B cell (primary cell): Measurements from ENCODE around the gene RADX. TPM values are rescaled to one million over a fixed set of nuclear protein-coding genes. Genes with fewer than 3 reads are reported as not detected.
A peak's percentile ranks its signal among the peaks of the same experiment; 100 is the strongest.

ENCODE experiments used
- ATAC-seq: fragments of 200-7000 bp; cut with Tn5 transposase; one replicate; pipeline ENCODE4 v1.10.0; 2021; ENCODE audit warnings: low read depth, mild to moderate bottlenecking, moderate number of reproducible peaks, moderate library complexity
- CTCF ChIA-PET: fragments of 350-600 bp; sonication (Branson Sonifier 250); formaldehyde crosslinking; loops from one replicate; lab custom pipeline; 2021; ENCODE audit warnings: antibody characterized with exemption, inconsistent platforms; lab: Charles Lee
- POLR2A ChIA-PET: fragments of 350-600 bp; sonication (Branson Sonifier 250); formaldehyde crosslinking; loops from one replicate; lab custom pipeline; 2021; ENCODE audit warnings: antibody characterized with exemption; lab: Charles Lee
- DNase-seq: peaks from one replicate; pipeline ENCODE4 v3.0.0; 2013
- H2AFZ ChIP-seq: 2 replicates; pipeline ENCODE4 v1.6.1; 2012; ENCODE audit warnings: mild to moderate bottlenecking, low read depth, low read length; ENCODE audit not compliant: insufficient read depth, poor library complexity, severe bottlenecking
- H3K27ac ChIP-seq, 2 donors: 1 replicate in 1 of 2; 2 replicates in 1 of 2; pipeline ENCODE4 v1.5.1; 2012 to 2013; ENCODE audit warnings: low read length in 2 of 2, mild to moderate bottlenecking in 2 of 2, moderate library complexity in 1 of 2
- H3K27me3 ChIP-seq, 4 experiments: fragments of 200-600 bp in 1 of 4; sonication (generic) in 1 of 4; replicated peaks in 1 of 4; 1 replicate in 2 of 4; 2 replicates in 2 of 4; pipeline versions ENCODE4 v1.6.1 to v1.7.0; 2013 to 2016; ENCODE audit warnings: low read length in 3 of 4, mild to moderate bottlenecking in 2 of 4, mixed read lengths in 1 of 4, moderate library complexity in 1 of 4; ENCODE audit not compliant: insufficient read depth in 4 of 4, control insufficient read depth in 3 of 4; ENCODE audit errors: control extremely low read depth in 1 of 4
- H3K36me3 ChIP-seq, 2 experiments: replicated peaks in 1 of 2; 1 replicate in 1 of 2; 2 replicates in 1 of 2; pipeline versions ENCODE4 v1.6.1 to v1.7.1; 2013; ENCODE audit warnings: low read length in 1 of 2; ENCODE audit not compliant: insufficient read depth in 2 of 2, control insufficient read depth in 1 of 2; ENCODE audit errors: control extremely low read depth in 1 of 2, extremely low read depth in 1 of 2
- H3K4me1 ChIP-seq, 2 donors: fragments of 200-600 bp in 1 of 2; sonication (generic) in 1 of 2; 1 replicate in 1 of 2; 2 replicates in 1 of 2; pipeline versions ENCODE4 v1.5.1 to v1.6.1; 2013 to 2017; ENCODE audit warnings: low read length in 2 of 2; ENCODE audit not compliant: control insufficient read depth in 2 of 2, insufficient read depth in 2 of 2
- H3K4me2 ChIP-seq: replicated peaks from 2 replicates; pipeline ENCODE3; 2012; ENCODE audit warnings: mild to moderate bottlenecking, low read depth, low read length; ENCODE audit not compliant: poor library complexity, severe bottlenecking
- H3K4me3 ChIP-seq, 5 experiments: fragments of 200-600 bp in 1 of 5; sonication (generic) in 1 of 5; 1 replicate in 3 of 5; 2 replicates in 2 of 5; pipeline versions ENCODE4 v1.5.1 to v1.7.0; 2011 to 2016; ENCODE audit warnings: low read length in 4 of 5, mild to moderate bottlenecking in 4 of 5, low read depth in 2 of 5, control low read depth in 1 of 5, moderate library complexity in 1 of 5; ENCODE audit not compliant: insufficient read depth in 1 of 5; ENCODE audit errors: control extremely low read depth in 1 of 5, extremely low read depth in 1 of 5
- H3K79me2 ChIP-seq: fragments of 200-600 bp; sonication (generic); one replicate; pipeline ENCODE4 v1.6.0; 2016; ENCODE audit warnings: low read length; ENCODE audit not compliant: control insufficient read depth, insufficient read depth
- H3K9ac ChIP-seq: fragments of 200-600 bp; sonication (generic); 2 replicates; pipeline ENCODE4 v1.6.1; 2017; ENCODE audit warnings: mild to moderate bottlenecking, low read length, moderate library complexity
- H3K9me3 ChIP-seq, 3 donors: one replicate each; pipeline versions ENCODE4 v1.6.1 to v1.7.1; 2013; ENCODE audit warnings: low read length in 2 of 3; ENCODE audit not compliant: control insufficient read depth in 2 of 3, insufficient read depth in 1 of 3; ENCODE audit errors: control extremely low read depth in 1 of 3
- H4K20me1 ChIP-seq: 2 replicates; pipeline ENCODE4 v1.6.0; 2012; ENCODE audit warnings: mild to moderate bottlenecking, low read length; ENCODE audit not compliant: insufficient read depth, control insufficient read depth, poor library complexity, severe bottlenecking
- H3K27ac Mint-ChIP-seq: one replicate; pipeline ENCODE4 v1.8.0; 2021; ENCODE audit warnings: mixed read lengths
- H3K27me3 Mint-ChIP-seq: one replicate; pipeline ENCODE4 v1.8.0; 2021; ENCODE audit warnings: mixed read lengths
- H3K4me1 Mint-ChIP-seq: one replicate; pipeline ENCODE4 v1.8.0; 2021; ENCODE audit warnings: mixed read lengths
- H3K4me3 Mint-ChIP-seq: one replicate; pipeline ENCODE4 v1.8.0; 2021; ENCODE audit warnings: mixed read lengths
- H3K9me3 Mint-ChIP-seq: one replicate; pipeline ENCODE4 v1.8.0; 2022; ENCODE audit warnings: mixed read lengths; ENCODE audit not compliant: insufficient read depth
- EZH2 ChIP-seq: IDR thresholded peaks from 2 replicates; pipeline ENCODE4 v1.6.1; 2012; ENCODE audit warnings: borderline replicate concordance, low read depth, mild to moderate bottlenecking, moderate library complexity, low read length; ENCODE audit not compliant: insufficient read depth, poor library complexity, severe bottlenecking
- WGBS: methylation state at CpG from one replicate; pipeline ENCODE4 v1.1.5; 2013; ENCODE audit warnings: missing lambda C conversion rate; ENCODE audit not compliant: insufficient coverage; 5-methylcytosine and 5-hydroxymethylcytosine counted together
- intact Hi-C: fragments of 100-400 bp; cut with micrococcal nuclease; formaldehyde crosslinking; loops from one replicate; pipeline ENCODE4 v1.10.0; 2022
- polyA plus RNA-seq: library from polyadenylated mRNA; depleted of rRNA; stranded (reverse); fragments of >200 nt; gene quantifications from 2 replicates; pipeline ENCODE4 v1.2.3, GENCODE V29; 2012
- total RNA-seq, 2 donors: library from RNA; stranded (reverse); fragments of 120-200 nt in 1 of 2; gene quantifications; 1 replicate in 1 of 2; 2 replicates in 1 of 2; pipeline versions ENCODE4 v1.2.3 to v1.2.4, GENCODE V29; 2013 to 2022
- TF ChIP-seq, protein P1 (sequence below): fragments of 200-600 bp; IDR thresholded peaks from one replicate; pipeline ENCODE4 v1.8.0; 2022; ENCODE audit warnings: antibody characterized with exemption, mild to moderate bottlenecking

The RADX gene
- total and polyA plus RNA-seq, 2 donors (not counting 1 experiment from before 2014, with no cell fraction given) = 7.9 to 15.3 TPM

DNA sequence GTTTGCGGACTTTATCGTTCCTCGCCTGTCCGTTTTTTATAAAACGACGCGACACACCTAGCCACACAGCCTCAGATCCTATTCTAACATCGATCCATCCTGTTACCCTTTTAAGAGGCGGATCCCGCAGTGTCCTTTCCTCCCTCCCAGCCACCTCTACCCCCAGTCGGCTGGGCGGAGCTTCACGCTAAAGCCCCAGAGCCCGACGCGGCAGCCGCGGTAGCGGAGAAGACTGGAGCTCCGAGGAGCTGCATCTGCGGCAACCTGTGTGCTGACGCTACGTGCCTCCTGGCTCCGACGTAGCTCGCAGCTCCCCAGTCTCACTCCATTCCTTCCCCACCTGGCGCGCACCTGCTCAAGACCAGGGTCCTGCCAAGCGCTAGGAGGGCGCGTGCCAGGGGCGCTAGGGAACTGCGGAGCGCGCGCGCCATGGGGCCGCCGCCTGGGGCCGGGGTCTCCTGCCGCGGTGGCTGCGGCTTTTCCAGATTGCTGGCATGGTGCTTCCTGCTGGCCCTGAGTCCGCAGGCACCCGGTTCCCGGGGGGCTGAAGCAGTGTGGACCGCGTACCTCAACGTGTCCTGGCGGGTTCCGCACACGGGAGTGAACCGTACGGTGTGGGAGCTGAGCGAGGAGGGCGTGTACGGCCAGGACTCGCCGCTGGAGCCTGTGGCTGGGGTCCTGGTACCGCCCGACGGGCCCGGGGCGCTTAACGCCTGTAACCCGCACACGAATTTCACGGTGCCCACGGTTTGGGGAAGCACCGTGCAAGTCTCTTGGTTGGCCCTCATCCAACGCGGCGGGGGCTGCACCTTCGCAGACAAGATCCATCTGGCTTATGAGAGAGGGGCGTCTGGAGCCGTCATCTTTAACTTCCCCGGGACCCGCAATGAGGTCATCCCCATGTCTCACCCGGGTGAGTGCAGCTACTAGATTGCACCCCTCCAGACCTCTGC, 115.0 kb downstream of the RADX start, which contains the start of gene RNF128:
Gene RNF128 (plus strand): TSS at position 217 of the 953 bp plus-strand sequence. CDS start 213 bp downstream, at position 430.
- Histone ChIP-seq H3K27ac (no peak within 1 kb of the TSS), H2AFZ (peak within 1 kb of the TSS; percentile 26), H3K79me2 (no peaks in the 10 kb centered on the region), H3K9me3 (no peaks in the 10 kb centered on the region), H3K36me3 (no peaks in the 10 kb centered on the region), H3K9ac (no peak within 1 kb of the TSS), H3K4me2 (peak within 1 kb of the TSS; percentile 30), H3K4me1 (no peaks in the 10 kb centered on the region), H4K20me1 (no peaks in the 10 kb centered on the region), H3K4me3 (no peak within 1 kb of the TSS), H3K27me3 (peaks cover 0 to 10% (median 5%) of the 10 kb centered on the region in 4 experiments)
- no peak within 1 kb of the TSS for H3K27ac Mint-ChIP-seq
- no peak for TF ChIP-seq EZH2
- TF ChIP-seq, protein P1, sequence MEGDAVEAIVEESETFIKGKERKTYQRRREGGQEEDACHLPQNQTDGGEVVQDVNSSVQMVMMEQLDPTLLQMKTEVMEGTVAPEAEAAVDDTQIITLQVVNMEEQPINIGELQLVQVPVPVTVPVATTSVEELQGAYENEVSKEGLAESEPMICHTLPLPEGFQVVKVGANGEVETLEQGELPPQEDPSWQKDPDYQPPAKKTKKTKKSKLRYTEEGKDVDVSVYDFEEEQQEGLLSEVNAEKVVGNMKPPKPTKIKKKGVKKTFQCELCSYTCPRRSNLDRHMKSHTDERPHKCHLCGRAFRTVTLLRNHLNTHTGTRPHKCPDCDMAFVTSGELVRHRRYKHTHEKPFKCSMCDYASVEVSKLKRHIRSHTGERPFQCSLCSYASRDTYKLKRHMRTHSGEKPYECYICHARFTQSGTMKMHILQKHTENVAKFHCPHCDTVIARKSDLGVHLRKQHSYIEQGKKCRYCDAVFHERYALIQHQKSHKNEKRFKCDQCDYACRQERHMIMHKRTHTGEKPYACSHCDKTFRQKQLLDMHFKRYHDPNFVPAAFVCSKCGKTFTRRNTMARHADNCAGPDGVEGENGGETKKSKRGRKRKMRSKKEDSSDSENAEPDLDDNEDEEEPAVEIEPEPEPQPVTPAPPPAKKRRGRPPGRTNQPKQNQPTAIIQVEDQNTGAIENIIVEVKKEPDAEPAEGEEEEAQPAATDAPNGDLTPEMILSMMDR = no peak
- H3K4me1 Mint-ChIP-seq = peaks cover 9% of the 10 kb centered on the region
- WGBS = 9% methylated on average over 72 of the region's 79 CpGs
- intact Hi-C loops = no loop called here
- H3K27me3 Mint-ChIP-seq = peaks cover 23% of the 10 kb centered on the region
- ChIA-PET POLR2A (no interaction called here), CTCF (no interaction called here)
- ATAC-seq (no peak), DNase-seq (peak; percentile 1)
- H3K9me3 Mint-ChIP-seq = no peaks in the 10 kb centered on the region
- H3K4me3 Mint-ChIP-seq = peak within 1 kb of the TSS; percentile 40

DNA sequence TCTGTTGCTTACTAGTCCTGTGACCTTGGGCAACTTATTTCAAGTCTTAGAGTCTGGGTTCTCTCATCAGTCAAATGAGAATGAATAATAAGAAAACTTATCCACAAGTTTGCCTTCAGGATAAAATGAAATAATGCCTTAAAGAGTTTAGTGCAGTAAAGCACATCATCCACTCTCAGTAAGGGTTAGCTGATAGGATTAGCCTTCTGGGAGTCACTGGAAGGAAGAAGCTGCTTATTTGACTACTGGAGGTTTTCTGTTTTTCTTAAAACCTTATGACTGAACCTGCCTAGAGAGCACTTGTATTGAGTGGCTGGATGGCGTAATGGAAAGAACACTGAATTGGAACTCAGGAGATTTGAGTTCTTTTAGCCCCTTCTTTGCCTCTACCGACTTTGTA, 116.6 kb downstream of the RADX start:
- no peaks in the 10 kb centered on the region for H3K4me1 ChIP-seq
- no peak overlapping the region for H3K9ac ChIP-seq
- H3K4me3 ChIP-seq = no peak overlapping the region
- H3K27ac Mint-ChIP-seq = no peak overlapping the region
- peaks cover 9% of the 10 kb centered on the region for H3K4me1 Mint-ChIP-seq
- H3K27me3 Mint-ChIP-seq = peaks cover 26% of the 10 kb centered on the region
- intact Hi-C loops = no loop called here
- H3K9me3 Mint-ChIP-seq = no peaks in the 10 kb centered on the region
- H3K36me3 ChIP-seq = no peaks in the 10 kb centered on the region
- WGBS = no CpG with 5 or more reads among the region's 2 CpGs
- ChIA-PET POLR2A (no interaction called here), CTCF (no interaction called here)
- H4K20me1 ChIP-seq = no peaks in the 10 kb centered on the region
- TF ChIP-seq, protein P1 = no peak
- TF ChIP-seq EZH2 = no peak
- no peak overlapping the region for H3K4me2 ChIP-seq
- no peak for ATAC-seq
- H2AFZ ChIP-seq = no peak overlapping the region
- no peak overlapping the region for H3K4me3 Mint-ChIP-seq
- H3K27me3 ChIP-seq = peaks cover 0 to 10% (median 5%) of the 10 kb centered on the region in 4 experiments
- H3K79me2 ChIP-seq = no peaks in the 10 kb centered on the region
- no peak overlapping the region for H3K27ac ChIP-seq
- H3K9me3 ChIP-seq = no peaks in the 10 kb centered on the region
- no peak for DNase-seq
